Neural cell (in vitro differentiated cells): ENCODE results near the gene TULP4.
"Not testable (repeated sequence)": the region's sequence is repeated elsewhere in the genome, so short reads cannot be mapped to it uniquely, and the experiment has no call there.

Experiments used
- EP300 ChIP-seq: fragments of 450-650 bp; conservative IDR thresholded peaks from 2 replicates; pipeline ENCODE4 v1.6.1; 2014; ENCODE audit warnings: antibody characterized with exemption, mild to moderate bottlenecking, moderate library complexity; ENCODE audit not compliant: poor library complexity, severe bottlenecking
- REST ChIP-seq: IDR thresholded peaks from 2 replicates; pipeline ENCODE4 v1.6.1; 2012; ENCODE audit warnings: borderline replicate concordance

GRCh38 chr6:158301561-158301960, 10.7 kb upstream of the TULP4 start:
- not testable (repeated sequence) for TF ChIP-seq EP300, REST
